Naive thymus-derived CD4-positive, alpha-beta T cell (primary cell): ENCODE measurements around the gene UBE3B. TPM values are rescaled to one million over a fixed set of nuclear protein-coding genes. Genes with fewer than 3 reads are reported as not detected.

ENCODE experiments used
- ATAC-seq: fragments of 150-1000 bp; cut with Tn5 transposase; 2 replicates; pipeline ENCODE4 v1.10.0; 2021; ENCODE audit warnings: mild to moderate bottlenecking, moderate library complexity
- CTCF ChIA-PET: fragments of 350-600 bp; sonication (Branson Sonifier 250); formaldehyde crosslinking; loops from one replicate; lab custom pipeline; 2021; ENCODE audit warnings: antibody characterized with exemption; lab: Charles Lee
- POLR2A ChIA-PET: fragments of 350-600 bp; sonication (Branson Sonifier 250); formaldehyde crosslinking; loops from one replicate; lab custom pipeline; 2021; ENCODE audit warnings: antibody characterized with exemption, inconsistent platforms; lab: Charles Lee
- DNase-seq, 9 donors: peaks; one replicate each; pipeline versions ENCODE4 v3.0.0 to v3.0.0-alpha.2; 2020 to 2022; ENCODE audit warnings: mixed read lengths in 1 of 9
- H3K27ac ChIP-seq: one replicate; pipeline ENCODE4 v1.7.0; 2013; ENCODE audit warnings: mild to moderate bottlenecking, low read depth, low read length, moderate library complexity
- H3K27me3 ChIP-seq, 2 donors: one replicate each; pipeline ENCODE4 v1.7.0; 2013; ENCODE audit warnings: low read length in 2 of 2, mild to moderate bottlenecking in 2 of 2, moderate library complexity in 2 of 2; ENCODE audit not compliant: control insufficient read depth in 2 of 2, insufficient read depth in 2 of 2
- H3K36me3 ChIP-seq, 3 experiments: 1 replicate in 2 of 3; 2 replicates in 1 of 3; pipeline ENCODE4 v1.7.0; 2013; ENCODE audit warnings: low read length in 3 of 3, mild to moderate bottlenecking in 3 of 3, moderate library complexity in 1 of 3; ENCODE audit not compliant: insufficient read depth in 3 of 3, control insufficient read depth in 2 of 3
- H3K4me1 ChIP-seq, 2 donors: one replicate each; pipeline ENCODE4 v1.7.0; 2013; ENCODE audit warnings: low read length in 2 of 2, mild to moderate bottlenecking in 2 of 2, moderate library complexity in 1 of 2; ENCODE audit not compliant: control insufficient read depth in 2 of 2, insufficient read depth in 2 of 2
- H3K4me3 ChIP-seq: 2 replicates; pipeline ENCODE4 v1.7.0; 2013; ENCODE audit warnings: mild to moderate bottlenecking, low read length
- H3K9me3 ChIP-seq, 3 experiments: 1 replicate in 2 of 3; 2 replicates in 1 of 3; pipeline ENCODE4 v1.7.0; 2013; ENCODE audit warnings: low read length in 3 of 3; ENCODE audit not compliant: control insufficient read depth in 2 of 3
- H3K27ac Mint-ChIP-seq, 9 donors: one replicate each; pipeline ENCODE4 v1.8.0; 2020 to 2022; ENCODE audit warnings: mixed read lengths in 9 of 9, mild to moderate bottlenecking in 8 of 9, moderate library complexity in 5 of 9, inconsistent platforms in 2 of 9
- H3K27me3 Mint-ChIP-seq, 5 donors: one replicate each; pipeline ENCODE4 v1.8.0; 2021 to 2022; ENCODE audit warnings: mixed read lengths in 5 of 5, mild to moderate bottlenecking in 1 of 5
- H3K36me3 Mint-ChIP-seq, 5 donors: one replicate each; pipeline ENCODE4 v1.8.0; 2020 to 2022; ENCODE audit warnings: mixed read lengths in 5 of 5, mild to moderate bottlenecking in 3 of 5, inconsistent platforms in 1 of 5
- H3K4me1 Mint-ChIP-seq, 7 donors: one replicate each; pipeline ENCODE4 v1.8.0; 2020 to 2022; ENCODE audit warnings: mixed read lengths in 7 of 7, mild to moderate bottlenecking in 3 of 7, inconsistent platforms in 1 of 7
- H3K4me3 Mint-ChIP-seq, 10 donors: one replicate each; pipeline ENCODE4 v1.8.0; 2020 to 2022; ENCODE audit warnings: mild to moderate bottlenecking in 10 of 10, mixed read lengths in 10 of 10, moderate library complexity in 6 of 10, inconsistent platforms in 2 of 10
- H3K9me3 Mint-ChIP-seq, 11 donors: one replicate each; pipeline ENCODE4 v1.8.0; 2020 to 2022; ENCODE audit warnings: mixed read lengths in 11 of 11, mild to moderate bottlenecking in 4 of 11, inconsistent platforms in 1 of 11, moderate library complexity in 1 of 11
- intact Hi-C, 2 donors: fragments of 100-400 bp; cut with micrococcal nuclease; formaldehyde crosslinking; loops; one replicate each; pipeline ENCODE4 v1.15.1; 2023
- polyA plus RNA-seq, 2 donors: library from polyadenylated mRNA; unstranded; fragments of 300-500 nt; fragmentation: Illumina TruSeq; gene quantifications; one replicate each; pipeline ENCODE4 v1.2.3, GENCODE V29; 2021
- total RNA-seq, 6 experiments: library from RNA in 5 of 6; stranded (reverse) in 5 of 6; gene quantifications; 1 replicate in 5 of 6; 2 replicates in 1 of 6; pipeline ENCODE4 v1.2.3 and lab custom pipeline; 2021 to 2026

The UBE3B gene
- total and polyA plus RNA-seq, 7 experiments from 2014 or later, result 20.2 to 62.8 (median 34.9) TPM

- intact Hi-C loops, result no loop called here
- no peak overlapping the region for H3K27ac Mint-ChIP-seq
- H3K9me3 ChIP-seq, result no peaks in the 10 kb centered on the region
- peaks cover 7 to 29% (median 24%) of the 10 kb centered on the region in 7 donors for H3K4me1 Mint-ChIP-seq
- H3K36me3 ChIP-seq, result peaks cover 25 to 48% (median 29%) of the 10 kb centered on the region in 3 experiments
- CTCF ChIA-PET, result no interaction called here
- H3K27me3 Mint-ChIP-seq, result no peaks in the 10 kb centered on the region
- POLR2A ChIA-PET, result interaction anchor here (0.7 kb wide), 1 partner anchor 12 kb away, joined by 3 read pairs; no protein-coding TSS in a partner anchor
- H3K27ac ChIP-seq, result no peak overlapping the region
- no peak for DNase-seq
- no peak overlapping the region for H3K4me3 ChIP-seq
- peaks cover 8 to 14% of the 10 kb centered on the region in 2 donors for H3K4me1 ChIP-seq
- H3K27me3 ChIP-seq, result no peaks in the 10 kb centered on the region
- H3K9me3 Mint-ChIP-seq, result no peaks in the 10 kb centered on the region
- H3K36me3 Mint-ChIP-seq, result peaks cover 6 to 32% (median 9%) of the 10 kb centered on the region in 5 donors
- ATAC-seq, result no peak
- H3K4me3 Mint-ChIP-seq, result no peak overlapping the region
Measured at GRCh38 chr12:109482491-109482890, 5.1 kb downstream of the UBE3B start.

GRCh38 chr12:109482894-109483293 lies 5.5 kb downstream of the UBE3B start:
- no peaks in the 10 kb centered on the region for H3K27me3 Mint-ChIP-seq
- no peak overlapping the region for H3K4me3 ChIP-seq
- DNase-seq (no peak), ATAC-seq (no peak)
- H3K4me1 ChIP-seq, result peaks cover 8 to 14% of the 10 kb centered on the region in 2 donors
- no peaks in the 10 kb centered on the region for H3K9me3 Mint-ChIP-seq
- peaks cover 6 to 36% (median 9%) of the 10 kb centered on the region in 5 donors for H3K36me3 Mint-ChIP-seq
- peaks cover 29 to 49% (median 29%) of the 10 kb centered on the region in 3 experiments for H3K36me3 ChIP-seq
- H3K27me3 ChIP-seq, result no peaks in the 10 kb centered on the region
- intact Hi-C loops, result no loop called here
- H3K27ac ChIP-seq, result no peak overlapping the region
- ChIA-PET CTCF (no interaction called here), POLR2A (interaction anchor here (0.7 kb wide), 1 partner anchor 12 kb away, joined by 3 read pairs; no protein-coding TSS in a partner anchor)
- no peak overlapping the region for H3K27ac Mint-ChIP-seq
- no peak overlapping the region for H3K4me3 Mint-ChIP-seq
- H3K4me1 Mint-ChIP-seq, result peaks cover 7 to 29% (median 21%) of the 10 kb centered on the region in 7 donors
- H3K9me3 ChIP-seq, result no peaks in the 10 kb centered on the region

GRCh38 chr12:109483346-109483745 lies 5.9 kb downstream of the UBE3B start:
- Mint-ChIP-seq H3K9me3 (no peaks in the 10 kb centered on the region), H3K27ac (no peak overlapping the region), H3K4me1 (peaks cover 5 to 24% (median 17%) of the 10 kb centered on the region in 7 donors), H3K36me3 (peaks cover 6 to 40% (median 9%) of the 10 kb centered on the region in 5 donors), H3K27me3 (no peaks in the 10 kb centered on the region), H3K4me3 (no peak overlapping the region)
- intact Hi-C loops, result no loop called here
- Histone ChIP-seq H3K4me1 (peaks cover 4 to 9% of the 10 kb centered on the region in 2 donors), H3K27me3 (no peaks in the 10 kb centered on the region), H3K4me3 (no peak overlapping the region), H3K9me3 (no peaks in the 10 kb centered on the region), H3K36me3 (peaks cover 33 to 54% (median 34%) of the 10 kb centered on the region in 3 experiments), H3K27ac (no peak overlapping the region)
- no peak for DNase-seq
- no peak for ATAC-seq
- ChIA-PET POLR2A (no interaction called here), CTCF (no interaction called here)

GRCh38 chr12:109485201-109485600 lies 7.8 kb downstream of the UBE3B start:
- H3K36me3 Mint-ChIP-seq, result peaks cover 15 to 57% (median 21%) of the 10 kb centered on the region in 5 donors
- intact Hi-C loops, result no loop called here

GRCh38 chr12:109487181-109488050 lies 10.0 kb downstream of the UBE3B start:
- peaks cover 42 to 93% (median 59%) of the 10 kb centered on the region in 3 experiments for H3K36me3 ChIP-seq
- H3K4me3 ChIP-seq, result no peak overlapping the region
- Mint-ChIP-seq H3K36me3 (peaks cover 17 to 66% (median 24%) of the 10 kb centered on the region in 5 donors), H3K27me3 (no peaks in the 10 kb centered on the region), H3K9me3 (no peaks in the 10 kb centered on the region), H3K27ac (peak overlapping the region in 1 of 9 donors; percentile 10), H3K4me3 (no peak overlapping the region), H3K4me1 (peaks cover 0 to 4% (median 0%) of the 10 kb centered on the region in 7 donors)
- intact Hi-C loops, result no loop called here
- H3K27ac ChIP-seq, result no peak overlapping the region
- ATAC-seq (no peak), DNase-seq (no peak)
- CTCF ChIA-PET, result interaction anchor here (0.9 kb wide), 1 partner anchor 359 kb away, joined by 4 read pairs; no protein-coding TSS in a partner anchor
- H3K9me3 ChIP-seq, result no peaks in the 10 kb centered on the region
- no peaks in the 10 kb centered on the region for H3K27me3 ChIP-seq
- POLR2A ChIA-PET, result interaction anchor here (1.8 kb wide), 1 partner anchor 18 kb away, joined by 4 read pairs; no protein-coding TSS in a partner anchor
- H3K4me1 ChIP-seq, result no peaks in the 10 kb centered on the region

More at GRCh38 chr12:109485201-109485600, 7.8 kb downstream of the UBE3B start:
- ChIA-PET POLR2A (interaction anchor here (0.9 kb wide), 1 partner anchor 14 kb away, joined by 3 read pairs; no protein-coding TSS in a partner anchor), CTCF (no interaction called here)
- Histone ChIP-seq H3K27me3 (no peaks in the 10 kb centered on the region), H3K4me3 (no peak overlapping the region), H3K27ac (no peak overlapping the region), H3K36me3 (peaks cover 42 to 72% (median 48%) of the 10 kb centered on the region in 3 experiments), H3K9me3 (no peaks in the 10 kb centered on the region), H3K4me1 (no peaks in the 10 kb centered on the region)
- ATAC-seq, result no peak
- H3K4me3 Mint-ChIP-seq, result no peak overlapping the region
- H3K27ac Mint-ChIP-seq, result no peak overlapping the region
- no peaks in the 10 kb centered on the region for H3K27me3 Mint-ChIP-seq
- peaks cover 0 to 8% (median under 1%) of the 10 kb centered on the region in 7 donors for H3K4me1 Mint-ChIP-seq
- no peak for DNase-seq
- H3K9me3 Mint-ChIP-seq, result no peaks in the 10 kb centered on the region

- no peaks in the 10 kb centered on the region for H3K27me3 ChIP-seq
- Mint-ChIP-seq H3K9me3 (no peaks in the 10 kb centered on the region), H3K27ac (peak overlapping the region in 1 of 9 donors; percentile 10), H3K4me3 (no peak overlapping the region), H3K36me3 (peaks cover 17 to 67% (median 26%) of the 10 kb centered on the region in 5 donors), H3K4me1 (no peaks in the 10 kb centered on the region), H3K27me3 (no peaks in the 10 kb centered on the region)
- CTCF ChIA-PET, result no interaction called here
- H3K27ac ChIP-seq, result no peak overlapping the region
- no peaks in the 10 kb centered on the region for H3K9me3 ChIP-seq
- POLR2A ChIA-PET, result no interaction called here
- H3K4me1 ChIP-seq, result no peaks in the 10 kb centered on the region
- intact Hi-C loops, result no loop called here
- DNase-seq, result no peak
- ATAC-seq, result no peak
- no peak overlapping the region for H3K4me3 ChIP-seq
- peaks cover 42 to 96% (median 59%) of the 10 kb centered on the region in 3 experiments for H3K36me3 ChIP-seq
Measured at GRCh38 chr12:109488051-109488665, 10.7 kb downstream of the UBE3B start.
